ENCODE data around the gene BAIAP2L2.

Gene BAIAP2L2

DNA sequence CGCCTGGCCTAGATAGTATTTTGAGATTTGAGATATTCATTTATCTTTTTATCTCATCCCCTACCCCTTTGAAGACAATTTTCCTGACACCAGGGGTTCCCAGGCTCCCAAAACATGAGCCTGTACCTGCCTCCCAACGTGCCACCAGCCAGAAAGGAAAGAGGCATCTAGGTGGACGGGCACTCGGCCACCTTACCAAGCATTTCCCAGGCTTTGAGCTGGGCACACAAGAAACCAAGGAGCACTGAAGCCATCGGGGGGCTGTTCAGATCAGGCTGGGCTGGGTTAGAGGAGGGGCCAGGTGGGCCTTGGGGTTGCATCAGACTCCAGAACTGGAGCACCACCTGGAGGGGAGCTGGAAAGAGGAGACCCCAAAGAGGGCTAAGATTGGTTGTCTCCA is 28.5 kb upstream of the BAIAP2L2 start:
- H3K27ac ChIP-seq (replicated peaks), result no peak overlapping the region
- H3K4me3 ChIP-seq (replicated peaks; ENCODE audit: insufficient read depth, low read length), result no peak overlapping the region
- TF ChIP-seq, protein P1, sequence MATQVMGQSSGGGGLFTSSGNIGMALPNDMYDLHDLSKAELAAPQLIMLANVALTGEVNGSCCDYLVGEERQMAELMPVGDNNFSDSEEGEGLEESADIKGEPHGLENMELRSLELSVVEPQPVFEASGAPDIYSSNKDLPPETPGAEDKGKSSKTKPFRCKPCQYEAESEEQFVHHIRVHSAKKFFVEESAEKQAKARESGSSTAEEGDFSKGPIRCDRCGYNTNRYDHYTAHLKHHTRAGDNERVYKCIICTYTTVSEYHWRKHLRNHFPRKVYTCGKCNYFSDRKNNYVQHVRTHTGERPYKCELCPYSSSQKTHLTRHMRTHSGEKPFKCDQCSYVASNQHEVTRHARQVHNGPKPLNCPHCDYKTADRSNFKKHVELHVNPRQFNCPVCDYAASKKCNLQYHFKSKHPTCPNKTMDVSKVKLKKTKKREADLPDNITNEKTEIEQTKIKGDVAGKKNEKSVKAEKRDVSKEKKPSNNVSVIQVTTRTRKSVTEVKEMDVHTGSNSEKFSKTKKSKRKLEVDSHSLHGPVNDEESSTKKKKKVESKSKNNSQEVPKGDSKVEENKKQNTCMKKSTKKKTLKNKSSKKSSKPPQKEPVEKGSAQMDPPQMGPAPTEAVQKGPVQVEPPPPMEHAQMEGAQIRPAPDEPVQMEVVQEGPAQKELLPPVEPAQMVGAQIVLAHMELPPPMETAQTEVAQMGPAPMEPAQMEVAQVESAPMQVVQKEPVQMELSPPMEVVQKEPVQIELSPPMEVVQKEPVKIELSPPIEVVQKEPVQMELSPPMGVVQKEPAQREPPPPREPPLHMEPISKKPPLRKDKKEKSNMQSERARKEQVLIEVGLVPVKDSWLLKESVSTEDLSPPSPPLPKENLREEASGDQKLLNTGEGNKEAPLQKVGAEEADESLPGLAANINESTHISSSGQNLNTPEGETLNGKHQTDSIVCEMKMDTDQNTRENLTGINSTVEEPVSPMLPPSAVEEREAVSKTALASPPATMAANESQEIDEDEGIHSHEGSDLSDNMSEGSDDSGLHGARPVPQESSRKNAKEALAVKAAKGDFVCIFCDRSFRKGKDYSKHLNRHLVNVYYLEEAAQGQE (IDR thresholded peaks at IDR 0.05; ENCODE audit: insufficient replicate concordance, low read depth), result no peak
- TF ChIP-seq SPI1 (IDR thresholded peaks at IDR 0.05; ENCODE audit: borderline replicate concordance, low read depth) (no peak), POLR2AphosphoS5 (IDR thresholded peaks at IDR 0.05; ENCODE audit: low read depth) (no peak), GABPA (IDR thresholded peaks at IDR 0.05; ENCODE audit: low read depth) (no peak)
- TF ChIP-seq, protein P2, sequence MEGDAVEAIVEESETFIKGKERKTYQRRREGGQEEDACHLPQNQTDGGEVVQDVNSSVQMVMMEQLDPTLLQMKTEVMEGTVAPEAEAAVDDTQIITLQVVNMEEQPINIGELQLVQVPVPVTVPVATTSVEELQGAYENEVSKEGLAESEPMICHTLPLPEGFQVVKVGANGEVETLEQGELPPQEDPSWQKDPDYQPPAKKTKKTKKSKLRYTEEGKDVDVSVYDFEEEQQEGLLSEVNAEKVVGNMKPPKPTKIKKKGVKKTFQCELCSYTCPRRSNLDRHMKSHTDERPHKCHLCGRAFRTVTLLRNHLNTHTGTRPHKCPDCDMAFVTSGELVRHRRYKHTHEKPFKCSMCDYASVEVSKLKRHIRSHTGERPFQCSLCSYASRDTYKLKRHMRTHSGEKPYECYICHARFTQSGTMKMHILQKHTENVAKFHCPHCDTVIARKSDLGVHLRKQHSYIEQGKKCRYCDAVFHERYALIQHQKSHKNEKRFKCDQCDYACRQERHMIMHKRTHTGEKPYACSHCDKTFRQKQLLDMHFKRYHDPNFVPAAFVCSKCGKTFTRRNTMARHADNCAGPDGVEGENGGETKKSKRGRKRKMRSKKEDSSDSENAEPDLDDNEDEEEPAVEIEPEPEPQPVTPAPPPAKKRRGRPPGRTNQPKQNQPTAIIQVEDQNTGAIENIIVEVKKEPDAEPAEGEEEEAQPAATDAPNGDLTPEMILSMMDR (IDR thresholded peaks at IDR 0.05; ENCODE audit: insufficient read depth, low read length), result no peak
- no peaks in the 10 kb centered on the region for H3K27me3 ChIP-seq (ENCODE audit: insufficient read depth, poor library complexity, severe bottlenecking)
- DNase-seq (ENCODE audit: low read depth in 1 of 2, low spot score in 1 of 2), result no peak

DNA sequence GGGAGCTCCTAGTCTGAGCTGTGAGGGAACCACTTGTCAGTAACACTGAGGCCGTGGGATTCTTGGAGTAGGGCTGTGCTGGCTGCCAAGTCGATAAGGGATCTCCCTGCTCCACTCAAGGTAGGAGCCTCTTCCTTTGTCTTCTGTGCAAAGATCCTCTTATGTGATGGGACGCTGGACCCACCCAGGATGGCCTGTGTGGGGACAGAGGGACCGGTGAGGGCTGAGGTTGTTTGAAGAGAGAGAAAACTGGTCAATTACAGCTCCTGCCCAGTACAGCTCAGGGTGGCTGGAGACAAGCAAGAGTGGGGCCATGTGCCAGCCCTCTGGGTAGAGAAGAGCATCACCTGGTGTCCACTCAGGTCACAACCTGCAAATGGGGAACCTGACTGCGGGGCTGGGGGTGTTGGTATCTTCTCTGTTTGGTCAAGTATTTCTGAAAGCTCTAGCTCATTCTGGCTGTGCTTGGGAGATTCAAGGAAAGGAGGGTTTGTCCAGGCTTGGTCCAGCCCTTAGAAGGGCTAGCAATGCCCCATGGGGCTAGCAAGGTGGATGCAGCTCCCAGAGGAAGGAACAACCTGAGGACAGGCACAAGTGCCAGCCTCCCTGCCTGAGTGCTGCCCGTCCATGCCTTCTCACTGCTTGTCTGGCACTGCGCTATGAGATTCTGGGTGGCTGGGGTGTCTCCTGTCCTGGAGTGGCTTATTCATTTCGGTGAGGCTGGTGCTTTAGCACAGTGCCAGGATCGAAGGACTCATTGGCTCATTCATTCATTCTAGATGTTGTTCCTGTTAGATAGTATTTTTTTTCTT is 27.6 kb upstream of the BAIAP2L2 start:
- Histone ChIP-seq H3K27ac (replicated peaks) (no peak overlapping the region), H3K4me3 (replicated peaks; ENCODE audit: insufficient read depth, low read length) (no peak overlapping the region), H3K27me3 (ENCODE audit: insufficient read depth, poor library complexity, severe bottlenecking) (no peaks in the 10 kb centered on the region)
- TF ChIP-seq GABPA (IDR thresholded peaks at IDR 0.05; ENCODE audit: low read depth) (no peak), POLR2AphosphoS5 (IDR thresholded peaks at IDR 0.05; ENCODE audit: low read depth) (no peak), SPI1 (IDR thresholded peaks at IDR 0.05; ENCODE audit: borderline replicate concordance, low read depth) (no peak)
- TF ChIP-seq, protein P2 (IDR thresholded peaks at IDR 0.05; ENCODE audit: insufficient read depth, low read length), result no peak
- TF ChIP-seq, protein P1 (IDR thresholded peaks at IDR 0.05; ENCODE audit: insufficient replicate concordance, low read depth), result no peak
- DNase-seq (ENCODE audit: low read depth in 1 of 2, low spot score in 1 of 2), result no peak

DNA sequence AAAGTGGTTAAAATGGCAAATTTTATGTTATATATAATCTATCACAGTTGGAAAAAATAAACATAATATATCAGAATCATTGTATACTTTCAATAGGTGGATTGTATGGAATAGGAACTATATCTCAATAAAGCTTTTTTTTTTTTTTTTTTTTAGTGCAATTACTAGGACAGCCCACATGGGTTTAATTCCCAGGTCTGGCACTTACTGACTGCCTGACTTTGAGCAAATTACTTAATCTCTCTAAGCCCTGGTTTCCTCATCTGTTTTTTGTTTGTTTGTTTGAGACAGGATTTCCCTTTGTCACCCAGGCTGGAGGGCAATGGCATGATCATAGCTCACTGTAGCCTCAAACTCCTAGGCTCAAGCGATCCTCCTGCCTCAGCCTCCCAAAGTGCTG is 26.1 kb upstream of the BAIAP2L2 start:
- DNase-seq (ENCODE audit: low read depth in 1 of 2, low spot score in 1 of 2), result no peak
- no peak overlapping the region for H3K4me3 ChIP-seq (replicated peaks; ENCODE audit: insufficient read depth, low read length)
- TF ChIP-seq, protein P1 (IDR thresholded peaks at IDR 0.05; ENCODE audit: insufficient replicate concordance, low read depth), result no peak
- TF ChIP-seq SPI1 (IDR thresholded peaks at IDR 0.05; ENCODE audit: borderline replicate concordance, low read depth), result no peak
- TF ChIP-seq, protein P2 (IDR thresholded peaks at IDR 0.05; ENCODE audit: insufficient read depth, low read length), result no peak
- TF ChIP-seq POLR2AphosphoS5 (IDR thresholded peaks at IDR 0.05; ENCODE audit: low read depth), result no peak
- TF ChIP-seq GABPA (IDR thresholded peaks at IDR 0.05; ENCODE audit: low read depth), result no peak
- no peak overlapping the region for H3K27ac ChIP-seq (replicated peaks)
- no peaks in the 10 kb centered on the region for H3K27me3 ChIP-seq (ENCODE audit: insufficient read depth, poor library complexity, severe bottlenecking)

Data from HL-60 (cell line).